Cardiac fibroblast (primary cell): ENCODE data around the gene DDX19B.

Source experiments
- DNase-seq, 2 donors: peaks; one replicate each; pipeline versions ENCODE4 v3.0.0 to v3.0.0-alpha.2; 2010; ENCODE audit warnings: low read depth in 2 of 2
- H3K4me3 ChIP-seq, 2 donors: replicated peaks in 1 of 2; 1 replicate in 1 of 2; 2 replicates in 1 of 2; pipeline ENCODE4 v1.5.1; 2011; ENCODE audit warnings: low read depth in 2 of 2, low read length in 2 of 2, mild to moderate bottlenecking in 2 of 2, moderate library complexity in 1 of 2
- TF ChIP-seq, protein P1 (sequence below): IDR thresholded peaks from one replicate; pipeline ENCODE4 v1.5.1; 2011; ENCODE audit warnings: low read depth, mild to moderate bottlenecking, low read length, inconsistent platforms

Gene DDX19B

DNA sequence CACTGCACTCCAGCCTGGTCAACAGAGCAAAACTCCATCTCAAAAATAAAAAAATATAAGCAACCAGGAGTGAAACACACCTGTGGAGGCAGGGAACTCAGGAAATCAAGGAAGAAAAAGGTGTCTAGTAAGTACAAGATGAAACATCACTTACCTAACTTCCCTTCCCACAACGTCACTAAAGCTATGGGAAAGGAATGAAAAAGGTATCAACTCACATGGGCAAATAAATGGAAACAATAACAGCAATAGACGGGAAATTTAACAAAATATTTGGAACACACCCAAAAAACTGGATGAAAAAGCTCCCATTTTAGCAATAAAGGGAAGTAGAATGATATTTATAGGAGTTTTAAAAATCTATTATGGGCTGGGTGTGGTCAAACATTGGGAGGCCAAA lies 78.8 kb downstream of the DDX19B start:
- no peak for DNase-seq
- H3K4me3 ChIP-seq, result no peak overlapping the region
- TF ChIP-seq, protein P1, sequence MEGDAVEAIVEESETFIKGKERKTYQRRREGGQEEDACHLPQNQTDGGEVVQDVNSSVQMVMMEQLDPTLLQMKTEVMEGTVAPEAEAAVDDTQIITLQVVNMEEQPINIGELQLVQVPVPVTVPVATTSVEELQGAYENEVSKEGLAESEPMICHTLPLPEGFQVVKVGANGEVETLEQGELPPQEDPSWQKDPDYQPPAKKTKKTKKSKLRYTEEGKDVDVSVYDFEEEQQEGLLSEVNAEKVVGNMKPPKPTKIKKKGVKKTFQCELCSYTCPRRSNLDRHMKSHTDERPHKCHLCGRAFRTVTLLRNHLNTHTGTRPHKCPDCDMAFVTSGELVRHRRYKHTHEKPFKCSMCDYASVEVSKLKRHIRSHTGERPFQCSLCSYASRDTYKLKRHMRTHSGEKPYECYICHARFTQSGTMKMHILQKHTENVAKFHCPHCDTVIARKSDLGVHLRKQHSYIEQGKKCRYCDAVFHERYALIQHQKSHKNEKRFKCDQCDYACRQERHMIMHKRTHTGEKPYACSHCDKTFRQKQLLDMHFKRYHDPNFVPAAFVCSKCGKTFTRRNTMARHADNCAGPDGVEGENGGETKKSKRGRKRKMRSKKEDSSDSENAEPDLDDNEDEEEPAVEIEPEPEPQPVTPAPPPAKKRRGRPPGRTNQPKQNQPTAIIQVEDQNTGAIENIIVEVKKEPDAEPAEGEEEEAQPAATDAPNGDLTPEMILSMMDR, result no peak

DNA sequence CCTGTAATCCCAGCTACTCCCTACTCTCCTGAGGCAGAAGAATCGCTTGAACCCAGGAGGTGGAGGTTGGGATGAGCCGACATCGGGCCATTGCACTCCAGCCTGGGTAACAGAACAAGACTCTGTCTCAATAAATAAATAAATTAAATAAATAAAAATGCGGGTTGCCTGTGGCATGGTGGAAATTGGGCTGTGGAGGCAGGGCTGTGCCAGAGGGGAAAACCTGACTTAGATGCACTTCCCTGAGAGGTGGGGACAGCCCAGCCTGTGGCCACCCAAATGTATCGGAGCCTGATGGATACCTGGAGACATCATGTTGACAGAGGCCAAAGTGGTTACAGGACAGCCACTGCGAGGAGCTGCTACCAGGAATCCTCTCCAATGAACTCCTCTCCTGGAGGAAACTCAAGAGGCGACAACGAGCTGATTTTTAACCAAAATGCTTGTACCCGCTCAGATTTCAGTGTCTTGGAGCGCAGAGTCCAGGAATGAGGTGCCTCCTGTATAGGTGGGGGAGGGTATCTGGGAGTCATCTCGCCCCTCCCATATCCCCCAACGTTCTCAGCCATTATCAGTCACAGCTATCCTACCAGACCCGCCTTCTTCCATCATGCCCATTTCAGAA lies 80.0 kb downstream of the DDX19B start:
- TF ChIP-seq, protein P1, result no peak
- H3K4me3 ChIP-seq, result no peak overlapping the region
- no peak for DNase-seq

GRCh38 chr16:70380248-70380918 lies 81.4 kb downstream of the DDX19B start:
- H3K4me3 ChIP-seq, result peak overlapping the region; percentile 59 to 65
- DNase-seq, result peak; percentile 72 to 85
- TF ChIP-seq, protein P1, result no peak

GRCh38 chr16:70380919-70381603 lies 82.1 kb downstream of the DDX19B start:
- TF ChIP-seq, protein P1, result no peak
- DNase-seq, result peak; percentile 94 to 96
- H3K4me3 ChIP-seq, result peak overlapping the region; percentile 59 to 65

- TF ChIP-seq, protein P1, result no peak
- H3K4me3 ChIP-seq, result peak overlapping the region; percentile 41 to 59
- DNase-seq, result no peak
Observed at GRCh38 chr16:70381604-70382342, 82.8 kb downstream of the DDX19B start.

DNA sequence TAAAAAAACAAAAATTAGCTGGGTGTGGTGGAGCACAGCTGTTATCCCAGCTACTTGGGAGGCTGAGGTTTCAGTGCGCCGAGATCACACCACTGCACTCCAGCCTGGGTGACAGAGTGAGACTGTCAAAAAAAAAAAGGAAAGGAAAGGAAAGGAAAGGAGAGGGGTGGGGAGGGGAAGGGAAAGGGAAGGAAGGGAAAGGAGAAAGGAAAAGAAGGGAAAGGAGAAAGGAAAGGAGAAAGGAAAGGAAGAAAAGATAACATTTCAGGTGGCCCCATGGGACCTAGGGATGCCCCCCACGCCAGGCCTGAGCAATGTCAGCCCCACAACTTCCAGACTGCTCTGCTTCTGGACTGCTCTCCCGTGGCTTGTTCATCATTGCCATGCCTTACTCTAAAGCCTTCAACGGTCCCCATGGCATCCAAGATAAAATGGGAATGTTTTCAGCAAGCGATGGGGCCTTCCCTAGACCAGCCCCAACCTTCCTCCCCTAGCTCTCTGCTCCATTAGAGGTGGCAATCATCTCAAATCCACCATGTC lies 84.5 kb downstream of the DDX19B start:
- H3K4me3 ChIP-seq, result no peak overlapping the region
- DNase-seq, result no peak
- TF ChIP-seq, protein P1, result no peak
